Effector CD4-positive, alpha-beta T cell (primary cell): ENCODE results near the gene NOXA1.
"Not testable (repeated sequence)": the region's sequence is repeated elsewhere in the genome, so short reads cannot be mapped to it uniquely, and the experiment has no call there.

Experiments used
- DNase-seq: peaks from one replicate; pipeline ENCODE4 v3.0.0-alpha.2; 2020
- total RNA-seq: gene quantifications from one replicate; lab custom pipeline; 2026; lab: John Stamatoyannopoulos, UW

Gene NOXA1
- total RNA-seq, result 11.4 reads per million, percentile 34 among the genes with 10 or more reads in this experiment

GRCh38 chr9:137422604-137423513 is at the start of gene NOXA1, which contains the start of gene EXD3:
NOXA1 (plus strand) TSS chr9:137423393; CDS start chr9:137423530, 137 bp downstream.
EXD3 (minus strand) TSS chr9:137423162; CDS start chr9:137395357, 27,805 bp downstream.
- peak; percentile 90 for DNase-seq

- no peak for DNase-seq
These were observed 49.6 kb upstream of the NOXA1 start for GRCh38 chr9:137373611-137373980.

GRCh38 chr9:137374131-137374845 is 48.9 kb upstream of the NOXA1 start:
- DNase-seq, result no peak

GRCh38 chr9:137375321-137376058 is 47.7 kb upstream of the NOXA1 start:
- DNase-seq, result no peak

- no peak for DNase-seq
These were observed 46.8 kb upstream of the NOXA1 start for GRCh38 chr9:137376386-137376785.

- not testable (repeated sequence) for DNase-seq
These were observed 44.3 kb upstream of the NOXA1 start for GRCh38 chr9:137378688-137379410.

- DNase-seq, result no peak
These were observed 43.4 kb upstream of the NOXA1 start for GRCh38 chr9:137379761-137380161.

- no peak for DNase-seq
These were observed 43.0 kb upstream of the NOXA1 start for GRCh38 chr9:137380171-137380570.

GRCh38 chr9:137380606-137381005 is 42.6 kb upstream of the NOXA1 start:
- no peak for DNase-seq

- DNase-seq, result no peak
These were observed 41.4 kb upstream of the NOXA1 start for GRCh38 chr9:137381501-137382443.

- no peak for DNase-seq
These were observed 40.6 kb upstream of the NOXA1 start for GRCh38 chr9:137382444-137383080.

GRCh38 chr9:137383081-137383783 is 40.0 kb upstream of the NOXA1 start:
- no peak for DNase-seq

- no peak for DNase-seq
These were observed 39.1 kb upstream of the NOXA1 start for GRCh38 chr9:137383784-137384756.

GRCh38 chr9:137385061-137385655 is 38.0 kb upstream of the NOXA1 start:
- no peak for DNase-seq

- DNase-seq, result not testable (repeated sequence)
These were observed 36.6 kb upstream of the NOXA1 start for GRCh38 chr9:137386507-137387113.

- peak; percentile 33 for DNase-seq
These were observed 35.9 kb upstream of the NOXA1 start for GRCh38 chr9:137387114-137387890.
